GM18499 (cell line): ENCODE results near the gene BCDIN3D.
"Not testable (repeated sequence)": the region's sequence is repeated elsewhere in the genome, so short reads cannot be mapped to it uniquely, and the experiment has no call there.

Source experiments
- ATAC-seq: cut with Tn5 transposase; IDR thresholded peaks from one replicate; pipeline ENCODE4 v1.9.1; 2021; ENCODE audit warnings: moderate number of reproducible peaks; ENCODE audit not compliant: insufficient read depth, unreplicated experiment

BCDIN3D gene

GRCh38 chr12:49877066-49877465 lies 34.2 kb upstream of the BCDIN3D start:
- no peak for ATAC-seq

DNA sequence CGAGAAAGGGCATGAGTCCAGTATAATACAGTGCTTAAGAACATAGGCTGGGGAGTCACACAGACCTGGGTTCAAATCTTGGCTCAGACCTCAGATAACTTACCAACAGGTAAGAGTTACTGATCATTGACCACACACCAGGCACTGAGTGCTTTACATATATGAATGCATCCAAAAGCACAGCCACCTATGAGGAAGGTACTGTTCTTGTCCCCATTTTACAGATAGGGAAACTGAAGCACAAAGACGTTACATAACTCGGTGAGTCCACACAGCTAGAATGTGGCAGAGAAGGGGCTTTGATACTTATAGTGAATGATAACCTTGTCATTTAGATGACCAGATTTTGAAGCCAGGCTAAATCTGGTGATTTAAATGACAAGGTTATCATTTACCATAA lies 33.2 kb upstream of the BCDIN3D start:
- ATAC-seq: no peak

GRCh38 chr12:49875115-49875720 lies 32.3 kb upstream of the BCDIN3D start:
- ATAC-seq: no peak

GRCh38 chr12:49874142-49874897 lies 31.4 kb upstream of the BCDIN3D start:
- ATAC-seq: no peak

GRCh38 chr12:49873361-49873934 lies 30.5 kb upstream of the BCDIN3D start:
- no peak for ATAC-seq

DNA sequence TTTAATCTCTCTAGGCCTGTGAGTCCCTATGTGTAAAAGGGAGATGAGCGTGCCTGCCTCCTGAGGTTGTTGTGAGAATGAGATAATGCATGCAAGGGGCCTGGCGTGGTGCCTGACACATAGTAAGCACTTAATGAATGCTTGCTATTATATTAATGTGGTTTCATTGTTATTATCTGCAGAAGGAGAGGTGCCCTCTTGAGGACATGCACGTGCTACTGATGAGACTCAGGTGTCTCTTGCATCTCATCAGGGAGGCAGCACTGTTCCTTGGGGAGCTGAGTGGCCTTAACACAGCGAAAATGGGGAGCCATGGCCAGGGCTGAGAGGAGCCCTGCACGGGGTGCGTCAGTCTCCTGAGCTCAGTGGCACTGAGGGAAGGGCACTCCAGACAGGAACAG lies 29.9 kb upstream of the BCDIN3D start:
- ATAC-seq: no peak

DNA sequence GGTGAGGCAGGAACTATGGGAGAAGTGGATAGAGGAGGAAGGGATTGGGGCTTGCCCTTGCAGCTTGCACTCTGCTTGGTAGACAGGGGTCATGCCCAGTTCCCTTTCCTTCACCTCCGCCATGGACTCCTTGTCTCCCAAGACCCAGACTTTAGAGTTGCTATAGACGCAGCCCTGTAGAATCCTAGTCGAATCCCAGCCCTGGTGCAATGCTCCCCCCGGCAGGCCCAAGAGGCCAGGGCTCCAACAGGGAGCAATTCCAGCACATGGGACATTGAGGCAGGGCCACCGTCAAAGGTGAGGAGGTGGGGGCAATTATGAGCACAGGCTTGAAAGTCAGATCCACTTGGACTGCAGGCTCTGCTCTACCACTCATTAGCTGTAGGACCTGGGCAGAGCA lies 29.5 kb upstream of the BCDIN3D start:
- no peak for ATAC-seq

DNA sequence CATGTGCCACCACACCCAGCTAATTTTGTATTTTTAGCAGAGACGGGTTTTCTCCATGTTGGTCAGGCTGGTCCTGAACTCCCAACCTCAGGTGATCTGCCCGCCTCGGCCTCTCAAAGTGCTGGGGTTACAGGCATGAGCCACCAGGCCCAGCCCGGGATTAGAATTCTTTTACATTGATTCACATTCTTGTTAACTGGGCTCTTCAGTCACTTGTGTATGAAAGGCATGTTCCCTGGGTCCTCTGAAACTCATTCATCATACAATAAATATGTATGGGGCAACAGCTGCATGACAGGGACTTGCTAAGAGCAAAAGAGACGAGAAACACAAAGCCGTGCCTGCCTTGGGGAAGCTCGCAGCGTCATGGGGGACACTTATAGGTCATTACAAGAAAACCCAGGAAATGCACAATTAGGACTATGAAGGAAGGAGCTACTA lies 28.9 kb upstream of the BCDIN3D start:
- ATAC-seq: not testable (repeated sequence)

- ATAC-seq: no peak
Observed at GRCh38 chr12:49871263-49871561, 28.3 kb upstream of the BCDIN3D start.

DNA sequence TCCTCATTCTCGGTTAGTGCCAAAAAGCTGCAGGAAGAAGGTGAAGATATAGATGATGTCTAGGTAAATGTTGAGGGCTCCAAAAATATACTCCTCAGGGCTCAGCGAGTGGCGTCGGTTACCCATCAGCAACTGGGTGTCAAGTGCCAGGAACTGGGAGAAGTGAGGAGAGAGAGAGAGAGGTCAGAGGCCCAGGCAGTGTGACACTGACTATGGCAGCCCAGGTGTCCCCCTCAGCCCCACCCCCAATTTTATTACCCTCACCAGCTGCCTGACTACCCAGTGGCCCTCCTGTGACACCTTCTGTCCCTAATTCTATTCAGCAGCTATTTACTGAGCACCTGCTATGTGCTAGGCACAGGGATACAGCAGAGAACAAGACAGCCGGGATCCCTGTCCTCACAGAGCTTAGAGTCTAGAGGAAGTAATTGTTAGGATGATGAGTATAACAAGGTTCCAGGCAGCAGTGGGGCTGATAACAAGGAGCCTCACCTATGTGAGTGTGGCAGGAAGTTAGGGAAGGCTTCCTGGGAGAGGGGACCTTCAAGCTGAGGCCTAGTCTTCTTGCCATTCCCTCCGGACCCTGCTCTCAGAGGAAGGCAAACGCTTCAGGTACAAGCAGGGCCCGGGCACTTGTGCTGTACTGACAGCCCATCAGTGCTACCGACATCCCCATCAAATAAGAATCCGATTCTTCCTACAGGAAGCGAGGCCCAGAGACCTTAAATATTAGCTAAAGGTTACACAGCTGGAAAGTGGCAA lies 27.8 kb upstream of the BCDIN3D start:
- no peak for ATAC-seq

DNA sequence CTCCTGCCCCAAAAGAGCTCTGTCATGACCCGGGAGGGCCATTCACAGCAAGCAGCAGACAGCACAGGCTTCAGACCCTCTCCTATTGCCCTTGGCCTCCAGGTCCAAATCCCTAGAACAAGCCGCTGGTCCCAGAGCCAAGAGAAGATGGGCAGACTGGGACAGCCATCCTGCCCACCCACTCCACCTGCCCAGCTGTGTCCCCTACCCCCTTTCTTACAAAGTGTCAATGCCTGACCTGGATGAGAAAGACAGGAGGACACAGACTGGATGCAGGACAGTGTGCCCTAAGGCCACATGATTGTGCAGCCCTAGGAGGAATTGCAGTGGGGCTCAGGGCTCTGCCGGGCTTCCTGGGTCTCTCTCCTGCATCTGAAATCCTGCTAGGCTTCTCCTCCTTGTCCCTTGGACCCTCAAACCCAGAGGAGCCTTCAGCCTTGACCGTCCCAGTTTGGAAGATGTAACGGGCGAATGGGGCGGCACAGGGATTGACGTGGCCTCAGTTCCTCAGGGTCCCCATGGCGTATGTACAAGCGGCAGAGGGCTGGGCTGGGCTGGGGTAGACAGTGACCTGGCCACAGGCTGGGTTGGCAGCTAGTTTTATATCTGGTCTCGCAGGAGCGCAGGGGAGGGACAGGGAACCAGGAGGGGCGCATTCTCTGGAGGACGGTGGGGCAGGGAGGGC lies 27.1 kb upstream of the BCDIN3D start:
- ATAC-seq: no peak

DNA sequence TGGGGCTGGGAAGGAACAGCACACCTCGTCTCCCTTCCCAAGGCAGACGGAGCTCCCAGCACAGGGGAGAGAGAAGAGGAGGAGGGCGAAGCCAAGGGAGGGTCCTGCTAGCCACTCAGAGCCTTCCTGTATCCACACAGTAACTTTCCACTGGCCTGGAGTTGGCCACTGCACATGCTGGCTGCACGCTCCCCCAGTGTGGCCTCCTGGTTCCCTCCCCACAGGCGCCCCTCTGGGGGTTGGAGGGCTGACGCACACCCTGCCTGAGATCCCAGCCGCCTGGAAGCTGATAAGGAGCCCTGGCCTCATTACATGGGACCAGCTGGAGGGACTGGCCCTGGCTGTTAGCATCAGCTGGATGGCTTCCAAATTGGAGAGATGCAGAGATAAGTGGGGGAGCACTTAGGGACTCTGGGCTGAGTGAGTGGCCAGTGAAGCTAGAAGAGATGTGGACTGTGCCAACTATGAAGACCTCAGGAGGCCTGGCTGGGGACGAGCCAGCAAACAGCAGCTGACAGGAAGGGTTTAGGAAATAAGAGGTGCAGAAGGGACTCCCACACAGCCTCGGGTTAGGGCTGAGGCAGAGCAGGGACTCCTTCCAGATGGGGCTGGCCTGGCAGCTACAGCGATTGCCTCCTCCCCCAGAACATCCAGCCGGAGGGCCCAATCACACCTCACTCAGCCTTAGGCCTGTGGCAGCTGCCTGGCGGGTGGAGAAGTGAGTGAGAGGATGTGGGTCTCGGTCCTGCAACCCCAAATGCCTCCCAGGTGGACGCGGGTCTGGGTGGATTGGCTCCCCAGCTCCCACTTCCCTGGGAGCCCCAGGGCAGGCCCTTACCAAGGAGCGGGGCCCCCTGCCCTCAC lies 26.3 kb upstream of the BCDIN3D start:
- ATAC-seq: no peak

DNA sequence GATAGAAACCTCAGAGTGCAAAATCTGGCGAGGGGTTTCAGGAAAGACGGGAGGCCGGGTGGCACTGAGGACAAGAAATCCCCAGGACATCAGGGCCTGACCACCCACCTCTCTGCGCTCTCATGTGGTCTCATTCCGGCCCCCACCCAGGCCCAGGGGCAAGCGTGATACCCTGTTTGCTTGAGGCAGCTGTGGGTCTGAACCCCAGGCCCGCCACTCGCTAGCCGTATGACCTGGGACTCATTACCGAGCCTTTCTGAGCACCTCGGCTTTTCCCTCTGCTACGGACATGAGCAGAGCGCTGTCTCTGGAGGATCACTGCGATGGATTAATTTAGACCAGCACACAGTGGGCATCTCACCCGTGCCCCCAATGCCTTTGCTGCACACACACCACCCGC lies 25.5 kb upstream of the BCDIN3D start:
- no peak for ATAC-seq

DNA sequence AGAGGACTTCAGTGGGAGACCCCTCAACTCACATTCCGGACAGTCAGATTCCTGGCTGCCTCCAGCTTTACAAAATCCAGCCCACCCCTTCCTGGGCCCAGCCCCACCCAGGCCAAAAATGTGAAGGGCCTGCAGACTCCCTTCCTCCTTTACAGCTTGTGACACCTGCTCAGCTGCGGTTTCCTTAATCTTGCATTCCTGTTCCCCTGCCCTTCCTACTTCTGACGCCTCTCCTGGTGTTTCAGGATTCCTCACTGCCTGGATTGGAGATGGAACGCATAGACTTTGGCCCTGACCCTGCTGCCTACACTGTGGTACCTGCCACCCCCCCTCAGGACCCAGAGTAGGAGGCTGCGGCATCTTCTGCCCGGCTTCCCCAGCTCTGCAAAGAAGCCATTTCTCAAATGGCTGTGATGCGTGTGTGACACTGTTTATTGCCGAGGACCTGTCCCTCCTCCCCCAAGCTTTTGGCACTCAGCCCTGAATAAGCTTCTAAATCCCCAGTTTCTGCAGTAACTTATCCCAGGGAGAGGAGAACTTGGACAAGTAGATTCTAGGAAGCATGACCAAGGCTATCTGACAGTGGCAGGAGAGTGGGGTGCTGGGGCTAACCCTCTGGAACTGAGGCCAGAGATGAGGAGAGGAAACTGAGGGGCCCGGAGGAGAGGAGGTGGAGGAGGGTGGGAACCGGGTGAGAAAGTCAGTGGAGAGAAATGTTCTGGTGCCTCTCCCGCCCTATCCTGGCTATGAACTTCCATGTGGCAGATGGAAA lies 24.9 kb upstream of the BCDIN3D start:
- no peak for ATAC-seq

DNA sequence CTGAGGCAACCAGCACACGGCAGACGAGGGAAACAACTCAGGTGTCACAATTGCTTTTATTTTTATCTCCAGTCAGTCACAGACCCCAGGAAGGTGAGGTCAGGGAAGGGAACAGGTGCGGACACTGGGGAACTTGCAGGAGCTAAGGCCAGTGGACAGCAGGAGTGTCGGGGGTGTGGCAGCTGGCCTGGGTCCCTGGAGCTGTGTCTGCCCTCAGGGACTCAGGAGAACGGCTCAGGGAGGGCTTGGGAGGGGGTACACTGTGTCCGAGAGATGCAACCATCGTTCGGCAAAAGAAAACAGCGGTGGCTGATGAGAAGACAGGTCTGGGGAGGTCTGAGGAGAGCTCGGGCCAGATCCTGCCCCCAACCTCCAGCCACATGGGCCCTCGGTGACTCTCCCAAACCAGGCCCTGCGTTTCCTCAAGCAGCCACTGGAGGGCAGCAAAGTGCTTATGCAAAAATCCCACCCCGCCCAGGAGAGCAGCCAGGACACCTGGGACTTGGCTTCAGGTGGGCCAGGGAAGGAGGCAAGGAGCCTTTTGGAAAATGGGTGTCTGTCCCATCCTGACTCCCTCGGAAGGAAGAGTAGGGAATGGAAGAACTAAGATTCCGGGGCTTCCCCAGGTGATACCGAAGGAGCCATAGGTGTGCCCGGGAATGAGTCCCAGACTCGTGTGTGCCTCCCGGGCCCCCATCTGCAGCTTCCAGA lies 24.1 kb upstream of the BCDIN3D start:
- ATAC-seq: no peak

- no peak for ATAC-seq
Observed at GRCh38 chr12:49865782-49866135, 22.9 kb upstream of the BCDIN3D start.

- no peak for ATAC-seq
Observed at GRCh38 chr12:49865109-49865781, 22.3 kb upstream of the BCDIN3D start.

GRCh38 chr12:49864798-49865090 lies 21.8 kb upstream of the BCDIN3D start:
- no peak for ATAC-seq
